HCT116 (cell line): ENCODE results near the gene ZNF80. TPM values are rescaled to one million over a fixed set of nuclear protein-coding genes. Genes with fewer than 3 reads are reported as not detected.

Experiments
- total RNA-seq: library from RNA; stranded (reverse); gene quantifications from one replicate; pipeline ENCODE4 v1.2.1, GENCODE V29; 2021; ENCODE audit not compliant: unreplicated experiment

The ZNF80 gene
- total RNA-seq, 1 experiment from 2014 or later: 0.12 TPM

Other genes starting within 250 kb of the ZNF80 start
- gene CCDC191, start 181.1 kb downstream of the ZNF80 start, total RNA-seq: 4.1 TPM
- 47.7 TPM for gene QTRT2, start 180.8 kb downstream of the ZNF80 start, total RNA-seq
- not detected for gene DRD3, start 58.5 kb downstream of the ZNF80 start, total RNA-seq
- 0.07 TPM for gene TIGIT, start 56.5 kb upstream of the ZNF80 start, total RNA-seq